HCT116 (cell line): ENCODE measurements around the gene OSBP2. TPM values are rescaled to one million over a fixed set of nuclear protein-coding genes. Genes with fewer than 3 reads are reported as not detected.

Experiments used
- ATAC-seq: fragments of 200-7000 bp; cut with Tn5 transposase; 2 replicates; pipeline ENCODE4 v1.9.1; 2020; ENCODE audit warnings: mild to moderate bottlenecking, moderate library complexity
- BruUV-seq: library from RNA; stranded (reverse); fragments of 400-500 nt; replicated peaks from 2 replicates; lab custom pipeline; 2021; lab: Mats Ljungman, UMichigan
- CTCF ChIA-PET: fragments of 300-600 bp; sonication (Branson Sonifier 250); formaldehyde crosslinking; loops from one replicate; lab custom pipeline; 2021; ENCODE audit warnings: antibody characterized with exemption; lab: Charles Lee
- POLR2A ChIA-PET: fragments of 300-600, 350-600 bp; sonication (Branson Sonifier 250); formaldehyde crosslinking; loops from one replicate; lab custom pipeline; 2021; ENCODE audit warnings: antibody characterized with exemption; lab: Charles Lee
- RAD21 ChIA-PET, 2 experiments: fragments of 300-600 bp; sonication (Branson Sonifier 250); formaldehyde crosslinking; loops; one replicate each; lab custom pipeline; 2023; ENCODE audit warnings: low total read pairs in 2 of 2; ENCODE audit not compliant: uncharacterized antibody in 2 of 2, unreplicated experiment in 2 of 2, low non-redundant PET in 1 of 2; lab: Charles Lee
- DNase-seq: peaks from one replicate; pipeline ENCODE4 v3.0.0-alpha.2; 2010; ENCODE audit warnings: low read depth, low spot score
- H2AFZ ChIP-seq: fragments of 200-600 bp; shearing (Covaris generic), sonication (generic); 2 replicates; pipeline ENCODE4 v1.6.1; 2017; ENCODE audit warnings: low read depth, mixed run types, mixed read lengths, antibody characterized with exemption, low read length; ENCODE audit not compliant: poor library complexity, severe bottlenecking
- H3K27ac ChIP-seq: 2 replicates; pipeline ENCODE4 v1.5.1; 2012; ENCODE audit warnings: low read depth, low read length
- H3K27me3 ChIP-seq: fragments of 200-600 bp; sonication (generic); 2 replicates; pipeline ENCODE4 v1.6.1; 2016; ENCODE audit warnings: mixed run types, low read length, mixed read lengths; ENCODE audit not compliant: insufficient read depth
- H3K36me3 ChIP-seq, 2 experiments: fragments of 200-500 bp in 1 of 2; fragments of 200-600 bp in 1 of 2; sonication (Bioruptor generic) in 1 of 2; sonication (generic) in 1 of 2; 2 replicates each; pipeline versions ENCODE4 v1.5.1 to v1.6.1; 2014 to 2016; ENCODE audit warnings: low read length in 2 of 2, inconsistent platforms in 1 of 2, mixed read lengths in 1 of 2, mixed run types in 1 of 2; ENCODE audit not compliant: insufficient read depth in 2 of 2, control insufficient read depth in 1 of 2
- H3K4me1 ChIP-seq, 2 experiments: fragments of 200-600 bp in 1 of 2; sonication (generic) in 1 of 2; 2 replicates each; pipeline versions ENCODE4 v1.5.1 to v1.6.1; 2012 to 2017; ENCODE audit warnings: low read length in 2 of 2, inconsistent platforms in 1 of 2, mild to moderate bottlenecking in 1 of 2, mixed read lengths in 1 of 2, mixed run types in 1 of 2, moderate library complexity in 1 of 2; ENCODE audit not compliant: insufficient read depth in 2 of 2, control insufficient read depth in 1 of 2
- H3K4me2 ChIP-seq: fragments of 200-600 bp; sonication (generic); 2 replicates; pipeline ENCODE4 v1.6.1; 2017; ENCODE audit warnings: mixed run types, low read length, mixed read lengths
- H3K4me3 ChIP-seq, 2 experiments: fragments of 200-600 bp in 1 of 2; sonication (generic) in 1 of 2; replicated peaks in 1 of 2; 2 replicates each; pipeline ENCODE4 v1.5.1; 2011 to 2016; ENCODE audit warnings: low read length in 2 of 2, control low read depth in 1 of 2, low read depth in 1 of 2, mild to moderate bottlenecking in 1 of 2, mixed read lengths in 1 of 2, mixed run types in 1 of 2
- H3K79me2 ChIP-seq: fragments of 200-600 bp; sonication (generic); 2 replicates; pipeline ENCODE4 v1.6.1; 2017; ENCODE audit warnings: mild to moderate bottlenecking, mixed run types, low read length, moderate library complexity, mixed read lengths; ENCODE audit not compliant: insufficient read depth
- H3K9ac ChIP-seq: fragments of 200-600 bp; sonication (generic); 2 replicates; pipeline ENCODE4 v1.6.1; 2016; ENCODE audit warnings: low read length, mixed read lengths
- H3K9me2 ChIP-seq: fragments of 200-600 bp; sonication (generic), shearing (Covaris generic); 2 replicates; pipeline ENCODE4 v1.6.1; 2017; ENCODE audit warnings: mixed run types, mild to moderate bottlenecking, moderate library complexity; ENCODE audit not compliant: insufficient read depth
- H3K9me3 ChIP-seq, 2 experiments: fragments of 200-500 bp in 1 of 2; fragments of 200-600 bp in 1 of 2; sonication (Bioruptor generic) in 1 of 2; sonication (generic) in 1 of 2; 2 replicates each; pipeline ENCODE4 v1.6.1; 2014 to 2017; ENCODE audit warnings: low read length in 2 of 2, mixed read lengths in 2 of 2, inconsistent platforms in 1 of 2, low read depth in 1 of 2, mild to moderate bottlenecking in 1 of 2, mixed run types in 1 of 2, moderate library complexity in 1 of 2; ENCODE audit not compliant: control insufficient read depth in 1 of 2, insufficient read depth in 1 of 2
- H4K20me1 ChIP-seq: fragments of 200-600 bp; sonication (generic), shearing (Covaris generic); 2 replicates; pipeline ENCODE4 v1.6.1; 2017; ENCODE audit warnings: mixed run types, mild to moderate bottlenecking, moderate library complexity; ENCODE audit not compliant: insufficient read depth
- CBX3 ChIP-seq: IDR thresholded peaks from 2 replicates; pipeline ENCODE4 v1.6.1; 2012; ENCODE audit warnings: low read depth
- CEBPB ChIP-seq: IDR thresholded peaks from 2 replicates; pipeline ENCODE4 v1.6.1; 2012; ENCODE audit warnings: low read depth
- ELF1 ChIP-seq: IDR thresholded peaks from 2 replicates; pipeline ENCODE4 v1.6.1; 2012; ENCODE audit warnings: low read depth, borderline replicate concordance
- EZH2phosphoT487 ChIP-seq: fragments of 200-600 bp; IDR thresholded peaks from 2 replicates; pipeline ENCODE4 v1.6.1; 2018; ENCODE audit warnings: antibody characterized with exemption, borderline replicate concordance
- intact Hi-C: fragments of 100-400 bp; cut with micrococcal nuclease; formaldehyde crosslinking; loops from 2 replicates; pipeline ENCODE4 v1.10.0; 2022
- total RNA-seq: library from RNA; stranded (reverse); gene quantifications from one replicate; pipeline ENCODE4 v1.2.1, GENCODE V29; 2021; ENCODE audit not compliant: unreplicated experiment
- TF ChIP-seq, protein P1 (sequence below), 3 experiments: fragments of 200-600 bp in 1 of 3; sonication (generic) in 1 of 3; IDR thresholded peaks in 2 of 3; conservative IDR thresholded peaks in 1 of 3; 2 replicates each; pipeline ENCODE4 v1.5.1; 2012 to 2017; ENCODE audit warnings: low read depth in 2 of 3, low read length in 2 of 3, antibody characterized with exemption in 1 of 3, borderline replicate concordance in 1 of 3, control low read depth in 1 of 3, mild to moderate bottlenecking in 1 of 3, mixed read lengths in 1 of 3, mixed run types in 1 of 3, moderate library complexity in 1 of 3; ENCODE audit not compliant: insufficient read depth in 1 of 3

The OSBP2 gene
- total RNA-seq, 1 experiment from 2014 or later, result 12.9 TPM

DNA sequence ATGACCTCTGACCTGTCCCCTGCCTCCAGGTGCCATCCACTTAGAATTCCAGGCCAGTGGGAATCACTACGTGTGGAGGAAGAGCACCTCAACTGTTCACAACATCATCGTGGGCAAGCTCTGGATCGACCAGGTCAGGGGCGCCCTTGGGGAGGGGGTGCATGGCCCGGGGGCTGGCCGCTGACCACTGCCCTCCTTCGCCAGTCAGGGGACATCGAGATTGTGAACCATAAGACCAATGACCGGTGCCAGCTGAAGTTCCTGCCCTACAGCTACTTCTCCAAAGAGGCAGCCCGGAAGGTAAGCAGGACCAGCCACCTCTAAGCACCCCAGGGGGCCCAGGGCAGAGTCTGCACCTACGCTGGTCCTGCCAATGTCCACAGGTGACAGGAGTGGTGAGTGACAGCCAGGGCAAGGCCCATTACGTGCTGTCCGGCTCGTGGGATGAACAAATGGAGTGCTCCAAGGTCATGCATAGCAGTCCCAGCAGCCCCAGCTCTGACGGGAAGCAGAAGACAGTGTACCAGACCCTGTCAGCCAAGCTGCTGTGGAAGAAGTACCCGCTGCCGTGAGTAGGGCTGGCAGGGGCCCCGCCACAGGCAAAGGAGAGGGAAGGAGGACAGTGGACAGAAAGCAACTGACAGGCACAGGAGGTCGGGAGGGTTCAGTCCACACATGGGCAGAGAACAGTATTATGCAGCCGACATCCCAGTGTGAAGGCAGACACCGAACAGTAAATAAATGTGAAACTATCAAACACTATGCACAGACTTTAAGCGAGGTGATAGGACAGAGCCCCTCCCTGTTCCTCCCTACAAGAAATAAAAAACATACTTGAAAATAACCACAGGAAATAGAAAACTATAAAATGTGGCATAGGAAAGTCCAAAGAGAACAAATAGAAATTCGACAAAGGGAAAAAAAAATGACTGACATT is 199.0 kb downstream of the OSBP2 start:
- BruUV-seq, result no TSS peak
- Histone ChIP-seq H3K9me3 (no peaks in the 10 kb centered on the region), H3K4me1 (no peaks in the 10 kb centered on the region), H3K9me2 (no peaks in the 10 kb centered on the region), H2AFZ (no peak overlapping the region), H3K4me3 (no peak overlapping the region), H3K27ac (no peak overlapping the region), H3K36me3 (no peaks in the 10 kb centered on the region; a peak in 1 of 4 replicates), H3K79me2 (no peaks in the 10 kb centered on the region), H3K9ac (no peak overlapping the region), H3K4me2 (no peak overlapping the region), H3K27me3 (no peaks in the 10 kb centered on the region), H4K20me1 (no peaks in the 10 kb centered on the region)
- RAD21 ChIA-PET, result no interaction called here
- CTCF ChIA-PET, result interaction anchor here (0.7 to 1.4 kb wide), 3 partner anchors 8 to 130 kb away, joined by 3 to 5 read pairs (median 3); no protein-coding TSS in a partner anchor
- ATAC-seq (no peak), DNase-seq (no peak)
- intact Hi-C loops, result no loop called here
- POLR2A ChIA-PET, result no interaction called here
- TF ChIP-seq, protein P1, sequence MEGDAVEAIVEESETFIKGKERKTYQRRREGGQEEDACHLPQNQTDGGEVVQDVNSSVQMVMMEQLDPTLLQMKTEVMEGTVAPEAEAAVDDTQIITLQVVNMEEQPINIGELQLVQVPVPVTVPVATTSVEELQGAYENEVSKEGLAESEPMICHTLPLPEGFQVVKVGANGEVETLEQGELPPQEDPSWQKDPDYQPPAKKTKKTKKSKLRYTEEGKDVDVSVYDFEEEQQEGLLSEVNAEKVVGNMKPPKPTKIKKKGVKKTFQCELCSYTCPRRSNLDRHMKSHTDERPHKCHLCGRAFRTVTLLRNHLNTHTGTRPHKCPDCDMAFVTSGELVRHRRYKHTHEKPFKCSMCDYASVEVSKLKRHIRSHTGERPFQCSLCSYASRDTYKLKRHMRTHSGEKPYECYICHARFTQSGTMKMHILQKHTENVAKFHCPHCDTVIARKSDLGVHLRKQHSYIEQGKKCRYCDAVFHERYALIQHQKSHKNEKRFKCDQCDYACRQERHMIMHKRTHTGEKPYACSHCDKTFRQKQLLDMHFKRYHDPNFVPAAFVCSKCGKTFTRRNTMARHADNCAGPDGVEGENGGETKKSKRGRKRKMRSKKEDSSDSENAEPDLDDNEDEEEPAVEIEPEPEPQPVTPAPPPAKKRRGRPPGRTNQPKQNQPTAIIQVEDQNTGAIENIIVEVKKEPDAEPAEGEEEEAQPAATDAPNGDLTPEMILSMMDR (IDR thresholded peaks at IDR 0.05 in 2 of 3, conservative IDR thresholded peaks at IDR 0.05 in 1 of 3; ENCODE audit: borderline replicate concordance in 1 of 3, insufficient read depth in 1 of 3, low read depth in 2 of 3, low read length in 2 of 3), result no peak

DNA sequence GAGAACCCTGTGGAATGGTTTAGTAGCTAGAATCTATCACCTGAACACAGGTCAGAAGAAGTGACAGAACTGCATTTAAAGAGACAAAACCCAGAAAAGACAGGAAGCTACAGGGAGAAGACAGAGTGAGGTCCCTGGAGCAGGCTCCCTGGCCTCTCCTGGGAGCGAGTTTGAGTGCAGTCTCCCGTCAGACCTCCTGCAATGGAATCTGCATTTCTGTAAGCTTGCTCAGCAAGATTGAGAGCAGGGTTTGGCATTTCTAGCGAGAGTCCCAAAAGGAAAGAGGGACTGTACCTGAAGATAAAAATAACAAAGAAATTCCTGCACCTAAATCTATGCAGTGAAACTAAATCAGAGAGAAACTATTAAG is 199.7 kb downstream of the OSBP2 start:
- BruUV-seq, result no TSS peak
- intact Hi-C loops, result no loop called here

More for the DNA sequence above, 199.7 kb downstream of the OSBP2 start:
- no peak for DNase-seq
- ChIA-PET CTCF (interaction anchor here (0.7 to 1.4 kb wide), 2 partner anchors 8 kb away, joined by 3 to 5 read pairs; no protein-coding TSS in a partner anchor), RAD21 (no interaction called here), POLR2A (no interaction called here)
- no peak for TF ChIP-seq CEBPB
- no peak for TF ChIP-seq EZH2phosphoT487
- no peak for TF ChIP-seq ELF1
- no peak for TF ChIP-seq CBX3
- Histone ChIP-seq H3K4me3 (no peak overlapping the region), H3K9me3 (no peaks in the 10 kb centered on the region), H3K27me3 (no peaks in the 10 kb centered on the region), H3K27ac (no peak overlapping the region), H3K9ac (no peak overlapping the region), H3K4me1 (no peaks in the 10 kb centered on the region), H4K20me1 (no peaks in the 10 kb centered on the region), H2AFZ (no peak overlapping the region), H3K4me2 (no peak overlapping the region), H3K79me2 (no peaks in the 10 kb centered on the region), H3K36me3 (no peaks in the 10 kb centered on the region; a peak in 1 of 4 replicates), H3K9me2 (no peaks in the 10 kb centered on the region)
- no peak for ATAC-seq
